ENCODE results near the gene RAX2.
"Not testable (repeated sequence)": the region's sequence is repeated elsewhere in the genome, so short reads cannot be mapped to it uniquely, and the experiment has no call there.

RAX2 gene

DNA sequence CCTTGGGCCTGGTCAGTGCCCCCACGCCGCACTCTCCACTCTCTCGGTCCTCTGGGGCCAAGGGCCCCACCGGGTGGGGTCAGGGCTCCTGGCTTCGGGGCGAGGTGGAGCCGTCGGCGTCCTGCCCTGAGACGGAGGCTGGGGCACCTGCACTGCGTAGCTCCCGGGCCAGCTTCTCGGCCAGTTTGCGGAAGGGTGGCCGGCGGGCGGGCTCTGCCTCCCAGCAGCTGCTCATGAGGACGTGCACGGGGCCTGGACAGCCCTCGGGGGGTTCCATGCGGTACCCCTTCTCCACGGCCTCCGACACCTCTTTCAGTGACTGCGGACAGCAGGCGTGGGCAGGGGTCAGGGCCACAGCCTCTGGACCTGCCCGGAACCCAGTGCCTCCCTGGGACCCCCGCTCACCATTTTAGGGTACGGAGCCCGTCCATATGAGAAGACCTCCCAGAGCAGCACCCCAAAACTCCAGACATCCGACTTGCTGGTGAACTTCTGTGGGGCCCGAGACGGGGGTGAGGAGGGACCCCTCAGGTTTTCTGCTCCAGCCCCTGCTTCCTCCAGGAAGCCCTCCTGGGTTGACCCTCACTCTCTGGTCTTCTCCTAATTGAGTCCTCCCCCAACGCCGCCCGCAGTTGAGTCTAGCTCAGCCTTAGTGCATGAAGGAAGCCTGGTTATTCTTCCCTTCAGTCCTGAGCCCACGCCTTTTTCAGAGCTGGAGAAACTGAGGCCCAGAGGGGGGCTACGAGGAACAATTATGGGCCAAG lies 6.3 kb upstream of the RAX2 start:
- DNase-seq (ENCODE audit: low read depth), result no peak

DNA sequence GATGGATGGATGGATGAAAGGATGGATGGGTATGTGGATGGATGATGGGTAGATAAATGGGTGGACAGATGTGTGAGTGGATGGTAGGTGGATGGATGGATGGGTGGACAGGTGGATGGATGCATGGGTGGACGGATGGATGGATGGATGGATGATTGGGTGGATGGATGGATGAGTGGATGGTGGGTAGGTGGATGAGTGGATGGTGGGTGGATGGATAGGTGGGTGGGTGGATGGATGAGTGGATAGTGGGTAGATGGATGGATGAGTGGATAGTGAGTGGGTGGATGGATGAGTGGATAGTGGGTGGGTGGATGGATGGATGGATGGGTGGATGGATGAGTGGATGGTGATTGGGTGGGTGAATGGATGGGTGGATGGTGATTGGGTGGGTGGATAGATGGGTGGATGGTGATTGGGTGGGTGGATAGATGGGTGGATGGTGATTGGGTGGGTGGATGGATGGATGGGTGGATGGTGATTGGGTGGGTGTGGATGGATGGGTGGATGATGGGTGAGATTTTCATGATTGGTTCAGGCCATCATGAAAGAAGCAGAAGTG lies 4.5 kb upstream of the RAX2 start:
- no peak for DNase-seq (ENCODE audit: low read depth)

DNA sequence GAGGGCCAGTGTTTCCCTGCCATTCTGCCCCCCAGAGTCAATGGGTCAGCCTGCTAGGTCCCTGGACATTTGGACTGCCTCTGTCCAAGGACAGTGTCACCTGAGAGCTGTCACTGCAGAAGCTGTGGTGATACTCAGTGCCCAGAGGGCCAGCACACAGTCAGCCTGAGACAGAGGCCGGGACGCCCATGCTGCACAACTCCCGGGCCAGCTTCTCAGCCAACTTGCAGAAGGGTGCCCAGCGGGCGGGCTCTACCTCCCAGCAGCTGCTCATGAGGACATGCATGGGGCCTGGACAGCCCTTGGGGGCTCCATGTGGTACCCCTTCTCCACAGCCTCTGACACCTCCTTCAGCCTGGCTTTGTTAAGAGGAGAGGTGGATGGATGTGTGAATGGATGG lies 3.8 kb upstream of the RAX2 start:
- no peak for DNase-seq (ENCODE audit: low read depth)

DNA sequence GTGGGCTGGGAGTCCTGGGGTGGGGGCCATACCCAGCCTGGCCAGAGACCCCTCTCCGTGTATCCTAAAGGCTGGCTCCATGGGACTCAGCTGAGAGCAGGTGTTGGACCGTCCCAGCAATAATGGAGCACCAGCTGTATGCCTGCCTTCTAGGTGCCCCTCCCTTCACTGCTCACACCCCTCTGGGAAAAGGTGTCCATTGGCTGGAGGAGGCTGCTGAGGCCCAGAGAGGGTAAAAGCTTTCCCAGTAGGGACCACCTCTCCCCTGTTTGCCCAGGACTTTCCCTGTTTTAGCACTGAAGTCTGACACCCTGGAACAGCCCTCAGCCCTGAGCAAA lies 3.3 kb upstream of the RAX2 start:
- no peak for DNase-seq (ENCODE audit: low read depth)

DNA sequence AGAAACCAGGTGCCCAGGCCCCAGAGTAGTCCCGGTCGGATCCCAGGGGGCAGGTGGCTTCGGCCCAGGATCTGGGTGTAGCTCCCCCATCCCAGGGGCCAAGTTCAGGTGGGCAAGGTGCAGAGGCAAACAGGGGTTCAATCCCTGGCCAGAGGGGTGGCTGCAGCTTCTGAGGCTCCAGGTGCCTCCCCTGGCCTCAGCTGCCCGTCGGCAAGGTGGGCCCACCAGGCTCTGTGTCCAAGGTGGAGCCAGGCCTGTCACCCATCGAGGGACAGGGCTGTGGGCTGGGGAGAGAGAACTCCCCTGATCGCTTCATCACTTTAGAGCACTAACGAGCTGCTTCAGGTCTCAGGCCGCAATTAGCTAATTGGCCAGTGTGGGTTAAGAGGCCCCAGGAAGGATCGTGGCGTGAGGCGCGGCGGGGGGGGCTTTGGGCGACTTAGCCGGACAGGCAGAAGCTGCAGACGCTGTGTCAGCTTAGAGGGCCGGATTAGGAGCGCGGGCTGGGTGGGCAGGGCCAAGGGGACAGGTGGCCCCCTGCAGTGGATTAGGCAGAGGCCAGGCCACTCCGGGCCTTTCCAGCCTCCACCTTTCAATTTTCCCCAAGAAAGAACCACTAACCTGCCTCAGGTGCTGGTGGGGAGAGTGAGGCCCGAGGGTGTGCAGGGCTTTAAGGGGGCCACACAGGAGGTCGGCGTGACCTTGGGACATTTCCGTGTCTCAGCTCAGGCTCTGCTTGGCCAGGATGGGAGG lies 2.8 kb upstream of the RAX2 start:
- DNase-seq (ENCODE audit: low read depth), result no peak

DNA sequence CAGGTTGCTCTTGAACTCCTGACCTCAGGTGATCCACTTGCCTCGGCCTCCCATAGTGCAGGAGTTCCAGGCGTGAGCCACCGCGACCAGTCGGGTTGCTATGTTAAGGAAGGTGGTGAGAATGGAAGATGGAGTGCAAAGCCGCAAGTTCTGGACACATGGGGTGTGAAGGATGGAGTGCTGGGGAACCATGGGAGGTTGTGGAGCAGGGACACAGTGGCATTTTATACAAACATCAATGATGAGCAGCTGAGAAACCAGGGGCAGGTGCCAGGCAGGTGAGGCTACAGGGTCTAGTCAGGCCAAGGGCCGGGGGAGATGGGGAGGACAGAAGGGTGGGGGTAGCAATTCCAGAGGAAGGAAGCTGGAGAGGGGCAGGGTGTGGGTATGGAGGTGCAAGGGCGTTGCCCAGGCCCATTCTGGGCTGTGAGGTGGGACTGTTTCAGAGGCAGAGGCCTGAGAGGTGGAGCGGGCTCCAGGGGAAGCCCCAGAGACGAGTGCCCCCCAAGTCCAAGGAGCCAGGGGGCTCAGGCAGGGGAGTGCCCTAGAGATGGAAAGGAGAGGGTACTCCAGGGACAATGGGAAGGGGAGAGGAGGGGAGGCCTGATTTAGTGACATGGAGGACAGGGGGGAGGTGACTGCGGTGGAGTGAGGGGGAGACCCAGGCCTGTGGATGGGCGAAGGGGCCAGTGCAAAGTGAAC lies 1.9 kb upstream of the RAX2 start:
- no peak for DNase-seq (ENCODE audit: low read depth)

DNA sequence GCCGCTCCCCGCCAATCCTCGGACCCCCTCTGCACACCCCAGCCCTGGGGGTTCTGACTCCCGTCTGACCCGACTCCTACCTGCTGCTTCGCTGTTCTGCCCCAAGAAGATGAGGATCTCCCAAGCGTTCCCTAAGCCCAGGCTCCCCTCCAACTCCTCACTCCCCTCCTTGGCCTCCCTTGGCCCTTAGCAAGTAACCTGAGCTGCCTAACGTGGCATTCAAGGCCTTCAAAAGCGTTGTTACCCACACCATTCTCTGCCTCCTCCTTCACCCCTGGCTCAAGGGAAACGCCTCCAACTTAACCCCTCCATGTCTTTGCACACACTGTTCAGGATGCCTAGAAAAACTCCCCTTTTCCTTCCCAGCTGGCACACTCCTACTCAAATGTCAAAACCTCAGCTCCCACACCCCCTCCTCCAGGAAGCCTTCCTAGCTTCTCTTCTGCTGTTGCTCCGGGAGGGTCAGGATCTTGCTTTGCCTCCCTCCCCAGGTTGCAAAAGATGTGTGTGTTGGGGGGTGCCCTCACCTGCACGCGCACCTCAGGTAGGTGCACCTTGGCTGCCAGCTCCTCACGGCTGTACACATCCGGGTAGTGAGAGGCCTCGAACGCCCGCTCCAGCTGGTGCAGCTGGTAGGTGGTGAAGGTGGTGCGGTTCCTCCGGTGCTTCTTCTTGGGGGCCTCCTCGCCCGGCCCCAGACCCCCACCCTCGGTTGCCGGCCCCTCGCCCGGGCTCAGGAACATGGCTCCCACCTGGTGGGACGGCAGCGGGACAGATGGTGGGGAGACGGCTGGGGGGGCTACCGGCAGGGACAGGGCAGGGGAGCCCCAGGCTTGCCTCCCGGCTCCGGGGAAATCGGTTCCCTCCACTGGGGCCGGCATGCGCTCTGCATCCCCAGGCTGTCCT lies 775 bp downstream of the RAX2 start:
- no peak for DNase-seq (ENCODE audit: low read depth)

DNA sequence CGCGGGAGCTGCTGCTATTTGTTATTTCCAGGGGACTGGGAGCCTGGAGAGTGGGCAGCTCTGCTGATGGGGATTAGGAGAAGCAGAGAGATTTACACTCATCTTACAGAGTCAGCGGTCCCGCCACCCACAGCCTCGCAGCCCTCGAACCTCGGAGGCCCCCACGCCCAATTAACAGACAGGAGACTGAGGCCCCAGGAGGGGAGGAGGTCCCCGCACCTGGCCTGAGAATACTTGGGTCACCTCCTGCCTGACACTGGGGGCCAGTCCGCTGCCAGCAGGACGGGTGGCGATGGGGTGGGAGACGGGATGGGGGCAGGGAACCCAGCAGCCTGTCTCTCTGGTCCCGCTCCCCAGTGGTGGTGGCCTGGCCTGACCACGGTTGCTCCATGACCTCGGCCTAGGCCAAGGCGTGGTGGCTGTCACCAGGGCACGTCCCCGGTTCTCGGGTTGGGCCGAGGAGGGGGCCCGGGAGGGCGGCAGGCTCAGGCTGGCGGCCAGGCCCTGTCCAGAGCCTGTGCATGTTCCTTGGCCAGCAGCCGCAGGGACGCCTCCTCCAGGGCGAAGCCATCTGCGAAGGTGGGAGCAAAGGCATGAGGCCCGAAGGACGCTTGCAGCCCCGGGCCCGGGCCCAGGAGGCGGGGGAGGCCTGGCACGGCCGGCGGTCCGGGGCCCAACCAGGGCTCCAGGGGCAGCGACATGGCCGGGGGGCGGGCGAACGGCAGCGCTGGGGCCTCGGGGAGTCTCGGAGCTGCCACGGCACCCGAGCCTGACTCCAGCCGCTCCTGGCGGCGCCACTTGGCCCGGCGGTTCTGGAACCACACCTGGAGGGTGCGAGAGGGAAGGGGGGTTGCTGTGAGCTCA lies 1.7 kb downstream of the RAX2 start:
- no peak for DNase-seq (ENCODE audit: low read depth)

DNA sequence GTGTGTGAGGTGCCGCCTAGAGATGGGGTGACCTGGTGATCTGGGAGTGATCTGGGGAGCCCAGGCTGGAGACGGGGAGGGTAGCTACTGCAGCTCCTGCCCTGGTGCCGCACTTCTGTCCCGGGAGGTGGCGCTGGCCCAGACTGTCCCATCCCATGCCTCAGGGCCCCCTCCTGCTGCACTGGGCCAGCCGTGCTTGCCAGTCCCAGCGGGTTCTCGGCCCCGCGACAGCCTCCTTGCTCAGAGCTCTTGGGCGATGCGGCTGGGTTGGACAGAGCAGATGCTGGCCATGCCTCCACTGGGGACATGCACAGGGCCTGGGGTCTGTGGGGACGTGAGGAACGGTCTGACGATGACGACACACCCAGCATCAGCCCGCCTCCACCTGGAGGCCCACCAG lies 2.5 kb downstream of the RAX2 start:
- no peak for DNase-seq (ENCODE audit: low read depth)

DNA sequence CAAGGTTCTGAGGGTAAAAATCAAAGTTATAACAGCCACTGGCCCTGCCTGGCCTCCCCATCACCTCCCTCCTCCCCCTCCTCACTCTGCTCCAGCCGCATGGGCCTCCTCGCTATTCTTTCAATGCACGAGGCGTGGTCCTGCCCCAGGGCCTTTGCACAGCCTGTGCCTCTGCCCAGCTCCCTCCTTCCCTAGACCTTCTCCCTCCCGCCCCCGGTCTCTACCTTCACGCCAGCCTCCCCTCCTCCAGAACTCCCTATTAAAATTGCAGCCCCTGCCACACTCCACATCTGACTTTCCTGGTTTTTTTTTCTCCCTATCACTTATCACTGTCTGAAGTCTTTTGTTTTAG lies 3.3 kb downstream of the RAX2 start:
- DNase-seq (ENCODE audit: low read depth), result no peak

DNA sequence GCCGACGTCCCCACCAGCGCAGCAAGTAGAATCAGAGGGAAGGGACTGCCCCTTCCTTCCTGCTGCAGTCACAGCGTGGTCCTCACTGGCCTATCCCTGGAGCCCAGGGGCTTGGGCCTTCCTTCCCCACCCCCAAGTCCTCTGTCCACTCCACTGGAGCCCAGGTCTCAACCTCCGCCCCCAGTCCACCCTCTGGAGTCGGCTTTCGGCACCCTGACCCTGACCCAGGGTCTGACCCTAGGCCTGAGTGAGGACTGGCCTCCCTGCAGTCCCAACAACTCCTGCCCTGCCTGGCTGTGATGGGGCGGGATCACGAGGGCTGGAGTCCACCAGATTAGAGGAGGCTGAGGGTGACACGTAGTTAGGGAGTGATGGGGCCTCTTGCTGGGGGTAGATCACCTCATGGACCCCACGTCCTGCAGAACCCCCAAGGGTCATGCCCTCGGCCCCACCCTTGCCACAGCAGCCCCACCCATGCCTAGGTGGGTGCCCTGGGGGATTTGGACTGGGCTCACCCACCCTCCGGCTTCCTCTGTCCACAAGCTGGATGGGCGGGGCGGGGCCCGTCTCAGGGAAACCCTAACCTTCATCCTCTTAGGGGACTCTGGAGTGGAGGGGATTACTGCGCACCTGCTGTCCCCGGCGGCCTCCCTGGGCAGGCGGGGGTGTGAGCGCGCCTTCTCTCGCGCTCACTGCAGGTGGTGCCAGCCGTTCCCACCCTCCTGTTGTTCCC lies 3.8 kb downstream of the RAX2 start:
- no peak for DNase-seq (ENCODE audit: low read depth)

DNA sequence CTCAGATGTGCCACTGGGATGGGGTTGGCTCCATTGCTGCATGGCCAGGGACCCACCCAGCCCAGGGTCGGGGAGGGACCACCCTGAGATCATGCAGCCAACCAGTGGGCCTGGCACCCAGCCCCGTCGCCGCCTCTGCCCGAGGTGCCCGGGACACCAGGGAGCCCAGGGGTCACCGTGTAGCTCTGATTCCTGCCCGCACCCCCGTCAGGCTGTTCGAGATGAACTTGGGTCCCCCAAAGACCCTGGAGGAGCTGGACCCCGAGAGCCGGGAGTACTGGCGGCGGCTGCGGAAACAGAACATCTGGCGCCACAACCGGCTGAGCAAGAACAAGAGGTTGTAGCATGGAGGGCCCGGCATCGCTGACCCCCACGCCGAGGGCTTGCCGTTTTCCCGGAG lies 5.0 kb downstream of the RAX2 start:
- DNase-seq (ENCODE audit: low read depth), result no peak

DNA sequence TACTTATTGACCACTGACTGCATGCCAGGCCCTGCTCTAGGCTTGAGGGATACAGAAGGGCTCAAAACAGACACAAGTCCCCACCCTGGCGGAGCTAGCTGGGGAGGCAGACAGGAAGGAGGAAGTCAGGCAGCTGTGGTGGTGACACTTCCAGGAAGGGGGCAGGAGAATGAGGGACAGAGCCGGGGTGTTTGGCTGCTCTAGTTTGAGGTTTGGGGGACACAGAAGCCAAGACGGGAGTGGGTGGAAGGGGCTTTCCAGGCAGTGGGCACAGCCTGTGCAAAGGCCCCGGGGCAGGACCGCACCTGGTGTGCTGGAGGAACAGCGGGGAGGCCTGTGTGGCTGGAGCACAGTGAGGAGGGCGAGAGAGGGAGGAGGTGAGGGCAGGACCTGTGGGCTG lies 5.5 kb downstream of the RAX2 start:
- DNase-seq (ENCODE audit: low read depth), result no peak

DNA sequence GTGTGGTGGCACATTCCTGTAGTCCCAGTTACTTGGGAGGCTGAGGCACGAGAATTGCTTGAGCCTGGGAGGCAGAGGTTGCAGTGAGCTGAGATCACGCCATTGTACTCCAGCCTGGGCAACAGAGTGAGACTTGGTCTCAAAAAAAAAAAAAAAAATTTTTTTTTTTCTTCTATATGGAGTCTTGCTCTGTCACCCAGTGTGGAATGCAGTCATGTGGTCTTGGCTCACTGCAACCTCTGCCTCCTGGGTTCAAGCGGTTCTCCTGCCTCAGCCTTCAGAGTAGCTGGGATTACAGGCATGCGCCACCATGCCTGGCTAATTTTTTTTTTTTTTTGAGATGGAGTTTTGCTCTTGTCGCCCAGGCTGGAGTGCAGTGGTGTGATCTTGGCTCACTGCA lies 6.3 kb downstream of the RAX2 start:
- DNase-seq (ENCODE audit: low read depth), result not testable (repeated sequence)

DNA sequence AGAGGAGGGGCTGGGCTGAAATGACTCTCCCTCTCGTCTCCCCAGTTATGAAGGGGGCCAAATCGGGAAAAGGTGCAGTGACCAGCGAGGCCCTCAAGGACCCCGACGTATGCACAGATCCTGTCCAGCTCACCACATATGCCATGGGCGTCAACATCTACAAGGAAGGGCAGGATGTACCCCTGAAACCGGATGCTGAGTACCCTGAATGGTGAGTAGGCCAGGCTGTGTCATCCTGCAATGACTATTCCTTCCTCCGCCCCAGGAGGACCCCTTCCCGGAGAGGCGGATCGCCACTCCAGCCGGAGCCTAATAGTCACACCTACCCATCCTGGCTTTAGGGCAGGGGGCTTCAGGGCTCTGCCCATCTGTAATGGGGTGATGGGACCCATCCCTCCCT lies 6.9 kb downstream of the RAX2 start:
- DNase-seq (ENCODE audit: low read depth), result no peak

DNA sequence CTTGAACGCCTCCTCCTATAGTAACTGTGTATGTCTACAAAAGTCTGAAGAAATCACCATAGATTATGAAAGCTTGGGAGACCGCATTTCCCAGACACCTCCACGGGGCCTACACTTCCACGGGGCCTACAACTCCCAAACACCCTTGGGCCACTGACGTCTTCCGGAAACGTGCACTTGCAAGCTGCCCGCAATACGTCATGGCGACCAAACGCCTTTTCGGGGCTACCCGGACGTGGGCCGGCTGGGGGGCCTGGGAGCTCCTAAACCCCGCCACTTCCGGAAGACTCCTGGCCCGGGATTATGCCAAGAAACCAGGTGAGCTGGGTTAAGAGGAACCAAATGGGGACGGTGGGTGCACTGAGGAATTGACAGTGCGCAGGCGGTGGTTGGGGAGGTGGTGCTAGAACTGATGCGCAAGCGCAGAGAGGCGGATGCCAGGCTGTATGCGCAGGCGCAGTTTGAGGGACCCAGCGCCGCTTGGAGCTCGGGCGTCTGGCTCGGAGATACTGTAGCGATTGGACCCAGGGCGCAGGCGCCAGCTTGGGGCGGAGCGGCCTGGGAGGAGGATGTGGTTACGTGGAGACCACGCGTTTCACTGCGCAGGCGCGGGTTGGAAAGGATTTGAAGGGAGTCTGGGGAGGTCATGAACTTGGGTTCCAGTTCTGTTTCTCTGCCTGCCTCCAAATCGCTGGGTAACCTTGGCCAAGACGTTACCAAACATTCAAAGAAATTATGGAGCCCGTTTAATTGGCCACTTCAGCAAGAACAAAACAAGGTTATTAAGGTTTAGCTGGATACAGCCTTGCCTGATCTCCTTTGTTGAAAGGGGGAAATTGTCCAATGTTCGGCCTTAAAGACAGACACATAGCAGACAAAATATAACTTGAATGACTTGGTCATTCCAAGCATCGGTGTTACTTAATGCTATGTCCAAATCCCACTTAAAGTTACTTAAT lies 9.2 kb downstream of the RAX2 start, which contains the start of gene MRPL54:
Gene MRPL54, plus strand, starts transcription at position 182 of the 959 bp plus-strand sequence. Its CDS starts 19 bp downstream, at position 201.
- peak; percentile 99 for DNase-seq (ENCODE audit: low read depth)

DNA sequence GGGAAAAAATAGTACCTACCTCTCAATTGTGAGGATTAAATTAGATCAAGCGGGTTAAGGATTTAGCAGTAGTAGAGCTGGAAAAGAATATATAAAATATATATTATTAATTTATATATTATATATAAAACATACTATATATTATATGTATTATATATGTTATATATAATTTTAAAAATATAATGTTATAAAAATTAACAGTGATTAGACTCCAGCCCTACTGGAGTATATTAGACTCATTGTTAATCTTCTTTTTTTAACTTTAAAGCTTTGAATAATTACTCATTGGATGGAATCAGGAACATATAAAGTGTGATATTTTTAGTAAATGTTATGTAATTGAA lies 9.9 kb downstream of the RAX2 start:
- DNase-seq (ENCODE audit: low read depth), result no peak

DNA sequence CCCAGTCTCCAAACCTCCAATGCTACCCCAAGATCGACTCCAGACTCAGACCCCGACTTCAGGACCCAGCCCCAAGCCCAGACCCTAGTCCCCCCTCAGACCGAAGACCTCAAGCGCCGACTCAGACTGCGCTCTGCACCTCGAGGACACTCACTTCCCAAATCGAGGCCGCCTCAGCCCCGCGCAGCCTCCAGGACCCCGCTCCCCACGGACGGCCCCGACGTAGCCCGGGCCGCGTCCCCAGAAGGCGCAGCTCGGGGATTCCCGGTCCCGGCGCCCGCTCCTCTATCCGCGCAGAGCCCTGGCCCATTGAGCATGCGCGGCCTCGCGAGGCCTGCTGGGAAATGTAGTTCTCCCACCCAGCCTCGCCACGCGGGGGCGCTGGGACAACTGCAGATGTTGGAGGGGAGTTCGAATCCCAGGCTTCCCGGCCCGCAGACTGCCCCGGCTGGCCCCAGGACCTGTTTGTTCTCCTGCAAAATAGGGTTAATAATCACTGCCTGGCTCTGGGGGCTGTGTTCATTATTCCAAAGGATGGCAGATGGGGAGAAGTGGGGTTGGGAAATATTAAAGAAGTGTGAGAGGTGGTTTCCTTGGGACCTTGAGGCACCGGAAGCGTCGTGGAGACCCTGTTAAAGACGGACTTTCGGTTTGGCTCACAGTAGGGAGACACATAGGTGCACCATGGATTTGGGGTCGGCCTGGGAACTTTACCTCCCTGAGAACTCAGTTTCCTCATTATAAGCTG lies 10.5 kb downstream of the RAX2 start, which contains the start of gene APBA3:
Gene APBA3, minus strand, starts transcription at position 311 of the 748 bp plus-strand sequence. CDS start 1,428 bp downstream, outside the sequence.
- DNase-seq (ENCODE audit: low read depth), result peak; percentile 80

Data from fibroblast of gingiva (primary cell).